ENCODE measurements around the gene SNX25. TPM values are rescaled to one million over a fixed set of nuclear protein-coding genes. Genes with fewer than 3 reads are reported as not detected.
"Not testable (repeated sequence)": the region's sequence is repeated elsewhere in the genome, so short reads cannot be mapped to it uniquely, and the experiment has no call there.

The SNX25 gene
- total RNA-seq, 4 donors from 2014 or later, result 19.9 to 23.8 (median 21.5) TPM

DNA sequence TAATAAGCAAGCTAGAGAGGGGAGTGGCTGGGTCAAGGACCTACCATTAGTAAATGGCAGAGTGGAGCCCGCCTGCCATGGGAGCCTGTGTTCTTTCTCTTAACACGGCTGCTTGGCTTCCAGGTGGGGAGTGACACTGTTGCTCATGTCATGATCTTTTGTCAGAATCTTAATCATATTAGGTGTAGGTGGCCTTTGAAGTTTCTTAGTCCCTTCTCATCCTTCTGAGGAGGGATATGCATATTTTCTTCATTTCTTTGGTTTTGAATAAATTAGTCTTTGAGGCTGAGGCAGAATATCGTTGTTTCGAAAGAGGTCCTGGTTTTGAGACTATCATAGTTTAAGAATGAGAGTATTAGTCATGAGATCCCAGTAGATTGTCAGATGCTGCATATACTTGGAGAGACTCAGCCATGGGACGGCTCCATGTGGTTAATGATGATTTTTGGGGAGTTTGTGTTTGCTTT is 28.9 kb downstream of the SNX25 start:
- intact Hi-C loops (cut with DNase I), result no loop called here
- Histone ChIP-seq H3K27me3 (no peaks in the 10 kb centered on the region), H3K27ac (replicated peaks in 1 of 4) (no peak overlapping the region), H3K9me3 (no peaks in the 10 kb centered on the region), H3K4me1 (peaks cover 12 to 27% (median 25%) of the 10 kb centered on the region in 4 donors), H3K4me3 (no peak overlapping the region), H3K36me3 (no peaks in the 10 kb centered on the region)
- DNase-seq (ENCODE audit: extremely low spot score), result no peak
- TF ChIP-seq POLR2AphosphoS5 (IDR thresholded peaks at IDR 0.05), result no peak
- no peak for TF ChIP-seq EP300 (IDR thresholded peaks at IDR 0.05)
- no peak for TF ChIP-seq POLR2A (IDR thresholded peaks at IDR 0.05; ENCODE audit: low read depth)
- TF ChIP-seq, protein P1, sequence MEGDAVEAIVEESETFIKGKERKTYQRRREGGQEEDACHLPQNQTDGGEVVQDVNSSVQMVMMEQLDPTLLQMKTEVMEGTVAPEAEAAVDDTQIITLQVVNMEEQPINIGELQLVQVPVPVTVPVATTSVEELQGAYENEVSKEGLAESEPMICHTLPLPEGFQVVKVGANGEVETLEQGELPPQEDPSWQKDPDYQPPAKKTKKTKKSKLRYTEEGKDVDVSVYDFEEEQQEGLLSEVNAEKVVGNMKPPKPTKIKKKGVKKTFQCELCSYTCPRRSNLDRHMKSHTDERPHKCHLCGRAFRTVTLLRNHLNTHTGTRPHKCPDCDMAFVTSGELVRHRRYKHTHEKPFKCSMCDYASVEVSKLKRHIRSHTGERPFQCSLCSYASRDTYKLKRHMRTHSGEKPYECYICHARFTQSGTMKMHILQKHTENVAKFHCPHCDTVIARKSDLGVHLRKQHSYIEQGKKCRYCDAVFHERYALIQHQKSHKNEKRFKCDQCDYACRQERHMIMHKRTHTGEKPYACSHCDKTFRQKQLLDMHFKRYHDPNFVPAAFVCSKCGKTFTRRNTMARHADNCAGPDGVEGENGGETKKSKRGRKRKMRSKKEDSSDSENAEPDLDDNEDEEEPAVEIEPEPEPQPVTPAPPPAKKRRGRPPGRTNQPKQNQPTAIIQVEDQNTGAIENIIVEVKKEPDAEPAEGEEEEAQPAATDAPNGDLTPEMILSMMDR (IDR thresholded peaks at IDR 0.05), result no peak
- 95% methylated on average over 5 of the region's 5 CpGs for WGBS

DNA sequence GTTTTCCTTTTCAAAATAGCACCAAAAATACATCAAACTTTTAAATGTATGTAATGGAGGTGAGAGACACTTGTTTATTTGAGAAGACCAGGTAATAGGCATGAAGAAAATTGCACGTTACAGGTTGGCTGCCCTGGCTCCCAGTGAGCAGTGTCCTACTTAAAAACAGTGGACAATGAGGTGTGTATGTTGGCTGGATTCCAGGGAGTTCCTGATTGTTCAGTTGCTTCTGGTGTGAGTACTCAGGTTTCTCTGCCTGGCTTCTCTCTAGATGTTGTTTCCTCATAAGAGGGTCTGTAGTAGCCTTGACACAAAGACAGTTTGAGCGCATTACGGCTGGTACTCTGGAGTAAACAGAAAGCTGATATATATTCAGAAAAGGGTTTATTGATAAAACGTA is 29.4 kb downstream of the SNX25 start:
- WGBS, result 96% methylated on average over 4 of the region's 4 CpGs
- TF ChIP-seq EP300 (IDR thresholded peaks at IDR 0.05) (no peak), POLR2A (IDR thresholded peaks at IDR 0.05; ENCODE audit: low read depth) (no peak), POLR2AphosphoS5 (IDR thresholded peaks at IDR 0.05) (no peak)
- TF ChIP-seq, protein P1 (IDR thresholded peaks at IDR 0.05), result no peak
- Histone ChIP-seq H3K27me3 (no peaks in the 10 kb centered on the region), H3K4me3 (no peak overlapping the region), H3K9me3 (no peaks in the 10 kb centered on the region), H3K27ac (replicated peaks in 1 of 4) (no peak overlapping the region), H3K36me3 (no peaks in the 10 kb centered on the region), H3K4me1 (peaks cover 12 to 27% (median 25%) of the 10 kb centered on the region in 4 donors)
- intact Hi-C loops (cut with DNase I), result no loop called here
- no peak for DNase-seq (ENCODE audit: extremely low spot score)

DNA sequence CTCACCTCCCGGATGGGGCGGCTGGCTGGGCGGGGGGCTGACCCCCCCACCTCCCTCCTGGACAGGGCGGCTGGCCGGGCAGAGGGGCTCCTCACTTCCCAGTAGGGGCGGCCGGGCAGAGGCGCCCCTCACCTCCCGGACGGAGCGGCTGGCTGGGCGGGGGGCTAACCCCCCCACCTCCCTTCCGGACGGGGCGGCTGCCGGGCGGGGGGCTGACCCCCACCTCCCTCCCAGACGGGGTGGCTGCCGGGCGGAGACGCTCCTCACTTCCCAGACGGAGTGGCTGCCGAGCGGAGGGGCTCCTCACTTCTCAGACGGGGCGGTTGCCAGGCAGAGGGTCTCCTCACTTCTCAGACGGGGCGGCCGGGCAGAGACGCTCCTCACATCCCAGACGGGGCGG is 31.1 kb downstream of the SNX25 start:
- H3K4me1 ChIP-seq, result peaks cover 12 to 36% (median 28%) of the 10 kb centered on the region in 4 donors
- H3K4me3 ChIP-seq; intact Hi-C loops (cut with DNase I); H3K36me3 ChIP-seq; H3K27ac ChIP-seq (replicated peaks in 1 of 4); DNase-seq (ENCODE audit: extremely low spot score); H3K9me3 ChIP-seq; H3K27me3 ChIP-seq: not testable (repeated sequence)
- WGBS, result no CpG with 5 or more reads among the region's 32 CpGs

DNA sequence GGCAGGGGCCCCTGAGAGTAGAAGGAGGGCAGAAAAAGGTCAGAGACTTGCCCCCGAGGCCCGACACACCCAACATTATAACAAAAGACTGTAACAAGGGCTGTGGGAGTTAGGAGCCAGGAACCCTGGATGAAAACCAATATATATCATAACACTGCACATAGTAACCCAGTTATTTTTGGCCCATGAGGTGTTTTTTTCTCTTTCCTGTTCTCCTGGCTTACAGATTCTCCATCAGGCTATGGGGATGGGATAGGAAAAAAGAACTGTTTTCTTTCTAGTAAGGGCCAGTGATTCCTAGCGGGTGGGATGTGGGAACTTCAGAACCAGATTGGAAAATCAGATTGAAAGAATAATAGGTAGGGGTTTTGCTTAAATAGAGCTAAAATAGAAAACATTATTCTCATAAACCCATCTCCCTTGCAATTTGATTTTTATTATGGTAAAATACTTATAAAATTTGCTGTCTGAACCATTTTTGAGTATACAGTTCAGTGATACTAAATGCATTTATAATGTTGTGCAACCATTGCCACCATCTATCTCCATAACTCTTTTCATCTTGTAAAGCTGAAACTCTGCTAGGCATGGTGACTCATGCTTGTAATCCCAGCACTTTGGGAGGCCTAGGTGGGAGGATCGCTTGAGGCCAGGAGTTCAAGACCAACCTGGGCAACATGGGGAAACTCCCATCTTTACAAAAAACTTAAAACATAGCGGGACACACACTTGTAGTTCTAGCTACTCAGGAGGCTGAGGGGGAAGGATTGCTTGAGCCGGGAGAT is 33.5 kb downstream of the SNX25 start:
- Histone ChIP-seq H3K27ac (replicated peaks in 1 of 4) (no peak overlapping the region), H3K9me3 (no peaks in the 10 kb centered on the region), H3K4me3 (no peak overlapping the region), H3K36me3 (peaks cover 0 to 4% (median 0%) of the 10 kb centered on the region in 4 donors), H3K4me1 (peaks cover 6 to 24% (median 17%) of the 10 kb centered on the region in 4 donors), H3K27me3 (no peaks in the 10 kb centered on the region)
- no peak for DNase-seq (ENCODE audit: extremely low spot score)
- 70% methylated on average over 6 of the region's 6 CpGs for WGBS
- TF ChIP-seq EP300 (IDR thresholded peaks at IDR 0.05), result no peak
- TF ChIP-seq POLR2AphosphoS5 (IDR thresholded peaks at IDR 0.05), result no peak
- TF ChIP-seq POLR2A (IDR thresholded peaks at IDR 0.05; ENCODE audit: low read depth), result no peak
- TF ChIP-seq, protein P1 (IDR thresholded peaks at IDR 0.05), result no peak
- intact Hi-C loops (cut with DNase I), result no loop called here

DNA sequence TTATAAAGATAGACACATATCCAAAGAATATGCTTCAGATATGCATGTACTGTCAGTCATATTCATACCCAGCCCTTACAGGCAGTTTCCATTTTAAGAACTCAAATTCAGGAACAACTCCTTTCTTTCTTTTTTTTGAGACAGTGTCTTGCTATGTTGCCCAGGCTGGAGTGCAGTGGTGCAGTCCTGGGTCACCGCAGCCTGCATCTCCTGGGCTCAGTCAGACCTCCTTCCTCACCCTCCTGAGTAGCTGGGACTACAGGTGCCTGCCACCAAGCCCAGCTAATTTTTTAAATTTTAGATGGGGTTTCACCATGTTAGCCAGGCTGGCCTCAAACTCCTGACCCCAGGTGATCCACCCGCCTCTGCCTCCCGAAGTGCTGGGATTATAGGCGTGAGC is 34.5 kb downstream of the SNX25 start:
- TF ChIP-seq, protein P1 (IDR thresholded peaks at IDR 0.05), result no peak
- TF ChIP-seq EP300 (IDR thresholded peaks at IDR 0.05) (no peak), POLR2AphosphoS5 (IDR thresholded peaks at IDR 0.05) (no peak), POLR2A (IDR thresholded peaks at IDR 0.05; ENCODE audit: low read depth) (no peak)
- Histone ChIP-seq H3K9me3 (no peaks in the 10 kb centered on the region), H3K27ac (replicated peaks in 1 of 4) (no peak overlapping the region), H3K27me3 (no peaks in the 10 kb centered on the region), H3K4me1 (peaks cover 6 to 24% (median 17%) of the 10 kb centered on the region in 4 donors), H3K4me3 (no peak overlapping the region), H3K36me3 (peaks cover 0 to 5% (median 2%) of the 10 kb centered on the region in 4 donors)
- 100% methylated on average over 4 of the region's 4 CpGs for WGBS
- intact Hi-C loops (cut with DNase I), result no loop called here
- no peak for DNase-seq (ENCODE audit: extremely low spot score)

Data from esophagus muscularis mucosa (tissue), 4 donors.